HG03521 (cell line): ENCODE measurements around the gene FHDC1.
A peak's percentile ranks its signal among the peaks of the same experiment; 100 is the strongest.

ENCODE experiments used
- ATAC-seq: cut with Tn5 transposase; IDR thresholded peaks from one replicate; pipeline ENCODE4 v1.9.1; 2021; ENCODE audit warnings: mild to moderate bottlenecking, moderate library complexity; ENCODE audit not compliant: unreplicated experiment

FHDC1 gene

GRCh38 chr4:152956650-152957436 is 20.7 kb downstream of the FHDC1 start:
- no peak for ATAC-seq

- ATAC-seq: no peak
These were observed 21.5 kb downstream of the FHDC1 start for GRCh38 chr4:152957437-152958171.

- no peak for ATAC-seq
These were observed 23.0 kb downstream of the FHDC1 start for GRCh38 chr4:152959080-152959479.

GRCh38 chr4:152960082-152960481 is 24.0 kb downstream of the FHDC1 start:
- ATAC-seq: no peak

- ATAC-seq: no peak
These were observed 25.1 kb downstream of the FHDC1 start for GRCh38 chr4:152961014-152961772.

GRCh38 chr4:152961773-152962115 is 25.6 kb downstream of the FHDC1 start:
- no peak for ATAC-seq

GRCh38 chr4:152962150-152962549 is 26.0 kb downstream of the FHDC1 start:
- ATAC-seq: no peak

- no peak for ATAC-seq
These were observed 28.2 kb downstream of the FHDC1 start for GRCh38 chr4:152964335-152964734.

GRCh38 chr4:152965611-152966010 is 29.5 kb downstream of the FHDC1 start:
- peak; percentile 45 for ATAC-seq

- no peak for ATAC-seq
These were observed 31.8 kb downstream of the FHDC1 start for GRCh38 chr4:152967907-152968306.

GRCh38 chr4:152968806-152969394 is 32.8 kb downstream of the FHDC1 start:
- no peak for ATAC-seq

- ATAC-seq: no peak
These were observed 34.1 kb downstream of the FHDC1 start for GRCh38 chr4:152970102-152970820.

GRCh38 chr4:152971053-152971452 is 34.9 kb downstream of the FHDC1 start:
- ATAC-seq: no peak

GRCh38 chr4:152972821-152973628 is 36.9 kb downstream of the FHDC1 start:
- ATAC-seq: no peak

GRCh38 chr4:152973629-152974467 is 37.7 kb downstream of the FHDC1 start:
- ATAC-seq: no peak

GRCh38 chr4:152974468-152975379 is 38.6 kb downstream of the FHDC1 start:
- ATAC-seq: no peak

- no peak for ATAC-seq
These were observed 39.5 kb downstream of the FHDC1 start for GRCh38 chr4:152975380-152976211.
